GM19452 (cell line): ENCODE results near the gene JOSD2.

Source experiments
- ATAC-seq: cut with Tn5 transposase; IDR thresholded peaks from one replicate; pipeline ENCODE4 v1.9.1; 2021; ENCODE audit not compliant: unreplicated experiment

The JOSD2 gene

DNA sequence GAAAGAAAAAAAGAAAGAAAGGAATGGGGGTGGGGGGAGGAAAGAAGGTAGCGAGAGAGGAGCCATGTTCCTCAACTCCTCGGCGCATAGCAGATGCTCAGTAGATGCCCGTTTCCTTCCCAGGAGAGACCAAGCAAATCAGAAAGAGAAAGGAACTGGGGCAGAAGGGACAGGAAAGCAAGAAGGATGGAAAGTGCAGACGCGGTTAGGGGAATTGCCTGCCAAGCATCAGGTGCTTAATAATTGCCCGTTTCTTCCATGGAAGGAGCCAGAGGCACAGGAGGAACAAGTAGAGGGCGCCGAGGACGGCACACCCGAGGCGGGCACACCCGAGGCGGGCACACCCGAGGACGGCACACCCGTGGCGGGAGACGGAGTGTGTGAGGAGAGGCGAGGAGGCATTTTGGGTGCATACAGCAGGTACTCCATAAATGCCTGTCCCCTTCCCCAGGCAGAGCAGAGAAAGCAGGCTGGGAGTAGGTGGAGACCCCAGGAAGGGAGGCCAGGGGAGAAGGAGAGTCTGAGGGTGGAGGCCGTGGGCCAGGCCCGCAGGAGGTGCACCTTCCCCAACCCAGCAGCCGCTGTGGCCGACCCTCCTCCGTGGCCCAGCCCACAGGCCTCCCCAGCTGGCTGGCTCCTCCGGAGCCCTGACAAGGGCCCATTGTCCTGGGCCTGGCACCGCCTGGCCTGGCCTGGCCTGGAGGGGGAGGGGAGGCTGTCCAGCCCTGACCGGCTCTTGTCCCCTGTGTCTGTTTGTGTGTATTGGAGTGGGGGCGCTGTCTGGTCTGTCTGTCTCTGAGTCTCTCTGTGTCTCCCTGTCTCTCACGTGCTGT, 14.6 kb downstream of the JOSD2 start:
- ATAC-seq: no peak

DNA sequence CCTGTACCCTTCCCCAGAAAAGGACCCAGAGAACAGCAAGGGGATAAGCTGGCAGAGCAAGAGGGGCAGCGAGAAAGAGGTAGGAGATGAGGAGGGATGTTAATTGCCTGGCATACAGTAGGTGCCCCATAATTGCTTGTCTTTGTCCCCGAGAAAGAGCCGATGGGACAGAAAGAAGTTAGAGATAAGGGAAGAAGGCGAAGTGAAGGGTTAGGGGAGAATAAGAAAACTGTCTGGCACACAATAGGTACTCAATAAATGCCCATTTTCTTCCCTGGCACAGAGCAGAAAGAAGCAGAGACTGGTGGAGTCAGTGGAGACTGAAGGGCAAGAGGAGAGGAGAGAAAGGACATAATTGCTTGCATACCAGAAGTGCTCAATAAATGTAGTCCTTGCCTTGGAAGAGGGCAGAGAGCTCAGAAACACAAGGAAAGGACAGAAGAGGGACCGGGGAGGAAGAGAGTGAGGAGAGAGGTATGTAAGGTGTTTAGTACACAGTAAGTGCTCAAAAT, 15.9 kb downstream of the JOSD2 start:
- ATAC-seq: no peak

GRCh38 chr19:50494186-50495019, 16.6 kb downstream of the JOSD2 start:
- ATAC-seq: no peak

- no peak for ATAC-seq
Observed at GRCh38 chr19:50493171-50493570, 17.8 kb downstream of the JOSD2 start.

GRCh38 chr19:50492303-50493052, 18.5 kb downstream of the JOSD2 start:
- no peak for ATAC-seq

DNA sequence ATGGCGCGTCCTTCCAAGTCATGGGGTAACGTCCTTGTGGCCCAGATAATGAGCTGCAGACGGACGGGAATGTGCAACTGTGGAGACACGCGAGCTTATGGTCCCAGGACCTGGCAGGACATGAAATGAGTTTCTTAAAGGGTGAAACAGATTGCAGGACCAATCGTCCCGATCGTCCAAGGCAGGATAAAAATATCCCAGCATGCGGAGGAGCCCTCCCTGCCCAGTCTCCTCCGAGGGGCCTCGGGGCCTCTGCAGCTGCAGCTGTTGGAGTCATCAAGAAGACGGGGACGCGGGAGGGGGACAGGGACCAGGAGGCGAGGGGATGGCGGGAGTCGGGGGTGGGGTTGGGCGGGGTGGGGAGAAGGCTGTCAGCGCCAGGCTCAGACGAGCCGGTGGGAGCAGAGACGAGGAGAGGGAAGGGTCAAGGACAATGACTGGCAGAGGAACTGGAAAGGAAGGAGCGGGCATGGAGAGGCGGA, 20.0 kb downstream of the JOSD2 start:
- no peak for ATAC-seq

DNA sequence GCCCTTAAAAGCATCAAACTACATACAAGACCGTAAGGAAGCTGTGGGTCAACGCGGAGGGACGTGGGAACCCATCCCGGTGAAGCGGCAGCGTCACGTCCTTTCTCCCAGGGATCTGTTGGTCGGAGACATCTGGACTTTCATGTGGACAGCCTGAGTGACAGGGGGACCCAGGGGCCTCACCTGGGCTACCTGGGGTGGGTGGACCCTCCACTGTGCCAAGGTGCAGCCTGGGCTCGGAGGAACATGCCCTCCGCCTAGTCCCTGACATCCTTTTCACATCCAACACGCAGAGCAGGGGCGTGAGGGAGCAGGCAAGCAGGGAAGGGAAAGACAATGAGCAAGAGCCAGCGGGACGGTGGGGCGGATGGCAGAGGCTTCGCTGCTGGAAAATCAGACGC, 20.6 kb downstream of the JOSD2 start:
- ATAC-seq: no peak

DNA sequence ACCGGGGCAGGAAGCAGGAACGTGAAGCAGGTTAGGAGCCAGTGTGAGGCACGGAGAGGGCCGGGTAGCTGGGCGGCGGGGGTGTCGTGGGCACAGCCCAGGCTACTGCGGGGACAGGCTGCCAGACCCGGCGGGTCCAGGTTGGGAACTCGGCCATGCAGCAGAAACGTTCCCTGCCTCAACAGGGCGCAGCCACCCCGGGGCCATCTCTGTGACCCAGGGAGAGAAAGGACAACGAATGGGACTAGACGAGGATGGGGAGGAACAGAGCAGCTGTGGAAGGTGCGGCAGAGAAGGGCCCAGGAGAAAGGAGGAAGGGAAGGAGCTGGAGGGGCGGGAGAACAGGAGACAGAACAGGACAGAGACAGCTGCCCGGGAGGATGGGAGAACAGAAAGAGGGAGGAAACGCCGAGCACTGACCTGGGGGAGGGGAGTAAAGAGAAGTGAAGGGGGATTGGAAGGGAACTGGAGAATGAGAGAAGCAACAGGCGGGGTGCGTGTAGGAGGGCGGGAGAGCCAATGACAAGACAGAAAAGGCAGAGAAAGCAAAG, 21.5 kb downstream of the JOSD2 start:
- no peak for ATAC-seq

DNA sequence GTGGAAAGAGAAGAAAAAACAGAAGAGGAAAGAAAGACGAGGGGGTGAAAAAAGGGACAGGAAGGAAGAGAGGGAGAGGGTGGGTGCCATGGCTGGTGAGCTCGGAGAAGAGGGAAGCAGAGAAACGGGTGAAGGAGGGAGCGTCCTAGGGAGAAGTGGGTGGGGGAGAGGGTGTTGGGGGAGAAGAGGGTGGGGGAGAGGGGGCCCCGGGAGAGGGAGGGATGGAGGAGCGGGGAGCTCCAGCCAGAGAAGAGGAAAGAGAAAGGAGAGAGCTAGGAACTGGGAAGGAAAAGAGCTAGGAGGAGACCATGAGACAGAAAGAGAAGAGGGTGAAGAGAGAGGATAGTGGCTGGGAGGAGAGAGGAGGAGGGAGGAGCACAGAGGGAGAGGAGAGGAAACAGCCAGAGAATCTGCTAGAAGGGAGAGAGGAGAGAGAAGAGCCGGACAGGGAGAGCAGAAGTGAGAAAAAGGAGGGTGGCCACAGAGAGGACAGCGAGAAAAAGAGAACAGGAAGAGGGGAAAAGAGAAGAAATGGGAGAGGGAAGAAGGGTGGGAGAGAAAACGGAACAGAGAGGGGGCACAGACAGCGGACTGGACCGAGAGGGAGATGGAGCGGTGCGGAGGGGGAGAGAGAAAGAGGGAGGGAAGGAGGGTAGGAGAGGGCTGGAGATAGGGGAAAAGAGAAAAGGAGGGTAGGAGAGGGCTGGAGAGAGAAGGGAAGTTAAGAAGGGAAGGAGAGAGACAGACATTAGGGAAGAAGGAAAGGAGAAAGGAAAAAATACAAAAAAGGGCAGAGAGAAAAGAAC, 22.4 kb downstream of the JOSD2 start:
- no peak for ATAC-seq

- ATAC-seq: no peak
Observed at GRCh38 chr19:50486823-50487515, 24.0 kb downstream of the JOSD2 start.

DNA sequence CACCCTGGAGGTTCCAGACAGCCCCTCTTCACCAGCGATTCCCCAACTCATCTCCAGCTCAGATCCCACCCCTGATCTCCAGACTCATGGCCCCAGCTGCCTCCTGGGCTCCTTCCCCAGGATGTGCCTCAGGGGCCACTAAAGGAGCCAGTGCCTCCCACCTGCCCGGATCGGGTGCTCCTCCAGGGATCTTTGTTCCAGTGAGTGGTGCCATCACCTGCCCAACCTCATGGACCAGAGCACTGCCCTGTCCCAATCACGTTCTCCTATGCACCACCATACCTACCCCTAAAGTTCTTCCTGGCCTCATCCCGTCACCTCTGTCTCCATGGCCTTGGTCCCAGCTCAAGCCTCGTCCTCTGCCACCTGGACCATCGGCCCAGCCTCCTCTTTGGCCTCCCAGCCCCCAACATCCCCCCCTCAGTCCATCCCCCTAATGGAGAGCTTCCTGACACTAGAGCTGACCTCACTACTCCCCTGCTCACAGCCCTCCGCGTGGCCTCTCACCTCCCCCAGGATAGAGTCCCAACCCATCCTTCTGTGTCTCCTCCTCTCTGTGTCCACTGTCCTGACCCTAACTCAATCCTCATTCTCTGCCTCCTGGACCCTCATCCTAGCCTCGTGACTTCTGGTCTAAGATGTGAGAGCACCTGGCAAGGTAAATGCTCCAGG, 25.6 kb downstream of the JOSD2 start:
- ATAC-seq: no peak

DNA sequence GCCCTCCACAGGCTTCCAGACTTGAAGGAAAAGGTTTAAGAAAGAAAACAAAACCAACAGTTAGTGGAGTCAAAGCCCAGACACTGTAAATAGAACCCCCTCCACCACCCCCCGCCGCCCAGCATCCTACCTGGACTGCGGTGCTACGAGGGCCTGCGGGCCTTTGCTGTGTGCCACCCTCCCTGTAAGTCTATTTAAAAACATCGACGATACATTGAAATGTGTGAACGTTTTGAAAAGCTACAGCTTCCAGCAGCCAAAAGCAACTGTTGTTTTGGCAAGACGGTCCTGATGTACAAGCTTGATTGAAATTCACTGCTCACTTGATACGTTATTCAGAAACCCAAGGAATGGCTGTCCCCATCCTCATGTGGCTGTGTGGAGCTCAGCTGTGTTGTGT, 28.1 kb downstream of the JOSD2 start:
- no peak for ATAC-seq

- ATAC-seq: no peak
Observed at GRCh38 chr19:50482271-50482855, 28.6 kb downstream of the JOSD2 start.

DNA sequence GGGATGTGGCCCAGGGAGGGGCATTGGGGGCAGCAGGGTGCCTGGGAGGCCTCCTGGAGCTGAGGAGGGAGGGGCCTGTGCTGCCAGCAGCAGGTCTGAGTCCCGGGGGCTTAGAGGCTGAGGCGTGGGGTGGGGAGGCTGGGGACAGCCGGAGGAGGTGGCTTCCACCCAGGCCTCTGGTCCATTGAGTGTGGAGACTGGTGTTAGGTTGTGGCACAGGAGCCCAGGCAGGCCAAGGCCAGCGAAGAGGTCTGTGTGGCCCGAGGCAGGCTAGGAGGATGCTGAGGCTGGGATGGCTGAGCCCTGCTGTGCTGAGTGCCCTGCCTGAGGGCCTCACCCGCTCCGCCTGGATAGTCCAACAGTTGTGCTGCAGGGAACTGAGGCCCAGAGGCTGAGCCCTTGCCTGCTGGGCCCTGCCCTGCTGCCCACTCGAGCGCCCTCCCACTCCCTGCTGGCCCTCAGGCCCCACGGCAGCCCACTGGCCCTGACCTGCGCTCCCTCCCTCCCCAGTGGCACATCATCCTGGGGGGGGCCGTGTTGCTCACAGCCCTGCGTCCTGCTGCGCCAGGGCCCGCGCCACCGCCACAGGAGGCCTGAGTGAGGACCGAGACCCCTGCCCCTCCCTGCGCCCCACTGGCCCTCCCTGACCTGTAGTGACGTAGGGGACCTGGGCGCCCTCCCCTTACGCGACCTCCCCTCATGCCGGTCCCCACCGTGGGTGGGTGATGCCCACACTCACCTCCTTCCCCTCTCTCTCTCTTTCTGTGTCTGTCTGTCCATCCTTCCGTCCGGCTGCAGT, 29.4 kb downstream of the JOSD2 start:
- ATAC-seq: no peak

GRCh38 chr19:50480281-50481111, 30.5 kb downstream of the JOSD2 start:
- ATAC-seq: no peak

DNA sequence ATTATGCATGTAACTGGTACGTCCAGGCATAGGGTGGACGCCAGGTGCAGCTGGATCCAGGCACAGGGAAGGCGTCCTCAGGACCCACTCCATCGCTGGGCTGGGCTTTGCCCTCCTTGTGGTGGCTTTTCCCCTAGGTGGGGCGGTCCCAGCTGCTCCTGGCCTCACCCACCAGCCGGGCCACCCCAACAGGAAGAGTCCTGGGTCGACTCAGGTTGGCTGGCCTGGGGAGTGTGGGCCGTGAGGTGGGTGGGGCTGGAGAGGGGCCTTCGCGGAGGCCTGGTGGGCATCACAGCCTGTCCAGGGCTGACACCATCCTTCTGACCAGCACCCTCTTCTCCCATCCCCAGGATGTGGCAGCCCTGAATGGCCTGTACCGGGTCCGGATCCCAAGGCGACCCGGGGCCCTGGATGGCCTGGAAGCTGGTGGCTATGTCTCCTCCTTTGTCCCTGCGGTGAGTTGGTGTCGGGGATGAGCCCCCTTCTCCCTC, 31.2 kb downstream of the JOSD2 start:
- no peak for ATAC-seq
